GM19099 (cell line): Measurements from ENCODE around the gene RASGRP4.

Source experiments
- POLR2A ChIP-seq: IDR thresholded peaks from 3 replicates; pipeline ENCODE4 v1.6.1; 2011; ENCODE audit warnings: low read depth; ENCODE audit not compliant: insufficient read length; ENCODE audit errors: extremely low read depth

RASGRP4 gene

DNA sequence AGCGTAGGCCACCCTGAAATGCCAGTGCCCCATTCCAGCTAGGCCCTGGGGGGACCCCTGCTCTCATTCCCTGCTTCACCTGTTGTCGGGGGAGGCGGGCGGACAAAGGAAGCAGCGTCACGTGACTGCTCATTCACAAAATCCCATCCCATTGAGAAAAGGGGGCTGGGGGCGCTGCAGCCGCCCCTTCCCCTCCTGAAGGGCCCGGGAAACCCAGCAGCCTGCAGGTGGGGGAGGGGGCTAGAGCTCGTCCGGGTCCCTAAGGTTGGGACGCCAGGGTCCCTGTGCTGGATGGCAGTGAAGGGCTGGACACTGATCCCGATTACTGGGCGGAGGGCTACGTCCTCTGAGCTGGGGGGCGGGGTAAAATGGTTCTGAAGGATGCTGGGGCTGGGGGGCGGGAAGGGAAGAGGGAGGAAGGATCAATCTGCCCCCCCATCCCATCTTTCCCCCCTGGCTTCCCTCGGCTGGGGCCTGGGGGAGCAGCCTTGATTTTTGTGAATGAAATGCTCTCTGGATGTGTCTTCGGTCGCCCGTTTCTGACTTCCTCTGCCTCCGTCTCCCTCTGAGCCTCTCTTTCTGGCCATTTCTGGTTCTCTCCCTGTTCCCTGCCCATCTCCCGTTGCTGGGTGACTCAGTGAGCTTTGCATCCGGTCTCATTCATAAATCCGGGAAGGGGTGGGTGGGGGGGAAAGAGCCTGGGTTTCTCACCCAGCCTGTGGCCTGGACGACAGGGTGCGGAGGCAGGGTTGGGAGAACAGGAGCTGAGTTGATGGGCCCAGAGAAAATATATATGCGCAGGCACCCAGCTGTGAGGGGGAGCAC lies 36.7 kb downstream of the RASGRP4 start:
- no peak for TF ChIP-seq POLR2A

GRCh38 chr19:38388349-38389100 lies 37.5 kb downstream of the RASGRP4 start, which contains the start of gene SPRED3:
TSS of gene SPRED3 (plus strand) at chr19:38388697. CDS start at chr19:38390303, 1,606 bp downstream.
- no peak for TF ChIP-seq POLR2A

- no peak for TF ChIP-seq POLR2A
These were observed 38.3 kb downstream of the RASGRP4 start, which contains the start of gene GGN for GRCh38 chr19:38387550-38388348. TSS of gene GGN (minus strand) at chr19:38388034. CDS start at chr19:38387261, 773 bp downstream.

DNA sequence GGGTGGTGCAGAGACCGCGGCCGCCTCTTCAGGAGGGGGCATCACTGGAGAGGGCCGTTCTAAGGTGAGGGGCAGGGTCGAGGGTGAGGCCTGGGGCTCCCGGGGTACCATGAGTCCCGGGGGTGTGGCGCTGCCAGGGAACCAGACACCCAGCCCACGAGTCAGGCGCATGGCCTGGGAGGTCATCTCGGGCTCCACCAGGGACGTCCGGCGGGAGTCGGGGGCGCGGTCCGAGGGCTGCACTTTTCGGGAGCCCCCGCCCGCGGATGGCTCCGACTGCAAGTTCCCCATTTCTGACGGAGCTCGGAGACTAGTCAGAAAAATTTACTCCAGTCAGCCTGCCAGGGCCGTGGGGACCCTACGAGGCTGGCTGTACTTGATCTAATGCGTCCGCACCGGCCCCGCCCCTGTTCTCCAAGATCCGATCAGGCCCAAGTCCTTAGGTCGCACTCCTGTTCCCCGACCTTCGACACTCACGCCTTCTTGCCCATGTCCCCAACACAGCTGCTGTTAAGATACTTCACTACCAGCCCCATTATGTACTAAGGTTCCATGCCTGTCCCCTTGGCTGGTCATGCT lies 39.0 kb downstream of the RASGRP4 start:
- TF ChIP-seq POLR2A, result no peak

- no peak for TF ChIP-seq POLR2A
These were observed 39.6 kb downstream of the RASGRP4 start for GRCh38 chr19:38386300-38386970.

DNA sequence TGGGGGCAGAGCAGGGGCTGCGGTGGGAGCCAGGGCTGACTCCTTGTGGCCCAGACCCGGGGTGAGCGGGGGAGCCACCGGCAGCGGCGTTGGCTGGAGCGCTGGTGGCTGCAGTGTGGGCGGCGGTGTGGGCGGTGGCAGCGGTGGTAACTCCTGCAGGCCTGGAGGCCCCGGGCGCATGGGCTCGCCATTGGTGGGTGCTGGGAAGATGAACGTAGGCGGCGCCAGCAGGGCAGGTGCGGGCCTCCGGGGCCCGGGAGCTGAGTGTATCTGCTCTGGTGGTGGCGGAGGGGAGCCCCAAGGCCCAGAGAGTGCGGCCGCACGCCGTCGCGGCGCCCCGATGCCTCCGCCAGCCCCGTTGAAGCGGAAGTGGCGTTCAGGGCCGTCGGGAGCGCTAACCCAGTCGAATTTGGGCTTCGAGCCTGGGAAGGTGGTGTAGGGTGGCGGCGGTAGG lies 40.2 kb downstream of the RASGRP4 start:
- no peak for TF ChIP-seq POLR2A

DNA sequence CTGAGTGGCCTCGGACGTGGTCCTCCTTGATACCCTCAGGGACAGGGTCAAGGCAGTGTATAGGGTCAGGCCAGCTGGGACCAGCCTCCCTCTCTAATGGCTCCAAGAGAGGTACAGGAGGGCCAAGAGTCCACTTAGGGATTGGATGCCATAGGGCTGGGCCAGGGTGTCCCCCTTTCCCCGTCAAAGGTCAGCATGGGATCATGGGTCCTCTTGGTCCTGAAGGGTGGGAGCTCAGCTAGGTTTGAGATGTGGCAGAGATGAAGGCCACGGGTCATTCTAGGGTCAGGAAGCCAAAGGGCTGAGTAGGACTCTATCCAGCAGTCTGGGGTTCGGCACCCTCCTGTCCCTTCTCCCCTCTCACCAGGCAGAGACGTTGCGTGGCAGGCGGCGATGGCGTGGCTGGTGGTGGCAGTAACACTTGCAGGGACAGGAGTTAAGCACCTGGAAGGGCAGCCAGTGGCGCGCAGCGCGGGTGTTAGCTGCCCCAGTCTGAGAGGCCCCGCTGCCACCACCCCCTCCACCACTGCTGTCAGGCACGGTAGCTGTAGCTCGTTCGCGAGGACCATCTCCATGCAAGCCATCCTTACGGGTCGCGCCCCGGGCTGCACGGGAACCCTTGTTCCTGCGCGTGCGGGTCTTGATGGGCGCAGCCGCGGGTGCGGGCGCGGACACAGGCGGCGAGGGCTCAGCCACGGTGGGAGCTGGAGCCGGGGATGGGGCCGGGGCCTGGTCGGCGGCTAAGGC lies 40.8 kb downstream of the RASGRP4 start:
- no peak for TF ChIP-seq POLR2A

GRCh38 chr19:38384209-38385027 lies 41.6 kb downstream of the RASGRP4 start:
- no peak for TF ChIP-seq POLR2A

GRCh38 chr19:38383743-38384142 lies 42.3 kb downstream of the RASGRP4 start:
- TF ChIP-seq POLR2A, result no peak

GRCh38 chr19:38383184-38383583 lies 42.8 kb downstream of the RASGRP4 start:
- no peak for TF ChIP-seq POLR2A

GRCh38 chr19:38381138-38381537 lies 44.9 kb downstream of the RASGRP4 start:
- TF ChIP-seq POLR2A, result no peak

DNA sequence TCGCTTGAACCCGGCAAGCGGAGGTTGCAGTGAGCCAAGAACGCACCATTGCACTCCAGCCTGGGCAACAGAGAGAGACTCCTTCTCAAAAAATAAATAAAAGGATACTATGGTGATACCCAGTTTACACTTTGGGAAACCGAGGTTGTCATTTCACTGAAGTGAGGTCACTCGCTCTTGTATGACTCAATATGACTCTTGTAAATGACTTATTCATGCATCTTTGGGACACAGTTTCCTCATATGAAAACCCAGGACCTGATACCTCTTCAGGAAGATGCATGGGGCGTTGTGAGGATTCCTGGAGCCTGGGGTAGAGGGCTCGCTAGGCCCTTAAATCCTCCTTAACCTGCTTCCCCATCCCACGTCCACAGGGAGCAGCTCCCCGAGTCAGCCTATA lies 47.2 kb downstream of the RASGRP4 start:
- TF ChIP-seq POLR2A, result no peak

GRCh38 chr19:38377052-38377451 lies 49.0 kb downstream of the RASGRP4 start:
- no peak for TF ChIP-seq POLR2A

GRCh38 chr19:38376576-38376975 lies 49.4 kb downstream of the RASGRP4 start:
- TF ChIP-seq POLR2A, result no peak
